CD4-positive, alpha-beta T cell treated with Interleukin-1 beta for 1 hour (primary cell): ENCODE measurements around the gene YIPF6.
"Not testable (repeated sequence)": the region's sequence is repeated elsewhere in the genome, so short reads cannot be mapped to it uniquely, and the experiment has no call there.

Source experiments
- DNase-seq, 2 donors: peaks; one replicate each; pipeline ENCODE4 v3.0.0-alpha.2; 2020 to 2022

The YIPF6 gene, protein sequence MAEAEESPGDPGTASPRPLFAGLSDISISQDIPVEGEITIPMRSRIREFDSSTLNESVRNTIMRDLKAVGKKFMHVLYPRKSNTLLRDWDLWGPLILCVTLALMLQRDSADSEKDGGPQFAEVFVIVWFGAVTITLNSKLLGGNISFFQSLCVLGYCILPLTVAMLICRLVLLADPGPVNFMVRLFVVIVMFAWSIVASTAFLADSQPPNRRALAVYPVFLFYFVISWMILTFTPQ

DNA sequence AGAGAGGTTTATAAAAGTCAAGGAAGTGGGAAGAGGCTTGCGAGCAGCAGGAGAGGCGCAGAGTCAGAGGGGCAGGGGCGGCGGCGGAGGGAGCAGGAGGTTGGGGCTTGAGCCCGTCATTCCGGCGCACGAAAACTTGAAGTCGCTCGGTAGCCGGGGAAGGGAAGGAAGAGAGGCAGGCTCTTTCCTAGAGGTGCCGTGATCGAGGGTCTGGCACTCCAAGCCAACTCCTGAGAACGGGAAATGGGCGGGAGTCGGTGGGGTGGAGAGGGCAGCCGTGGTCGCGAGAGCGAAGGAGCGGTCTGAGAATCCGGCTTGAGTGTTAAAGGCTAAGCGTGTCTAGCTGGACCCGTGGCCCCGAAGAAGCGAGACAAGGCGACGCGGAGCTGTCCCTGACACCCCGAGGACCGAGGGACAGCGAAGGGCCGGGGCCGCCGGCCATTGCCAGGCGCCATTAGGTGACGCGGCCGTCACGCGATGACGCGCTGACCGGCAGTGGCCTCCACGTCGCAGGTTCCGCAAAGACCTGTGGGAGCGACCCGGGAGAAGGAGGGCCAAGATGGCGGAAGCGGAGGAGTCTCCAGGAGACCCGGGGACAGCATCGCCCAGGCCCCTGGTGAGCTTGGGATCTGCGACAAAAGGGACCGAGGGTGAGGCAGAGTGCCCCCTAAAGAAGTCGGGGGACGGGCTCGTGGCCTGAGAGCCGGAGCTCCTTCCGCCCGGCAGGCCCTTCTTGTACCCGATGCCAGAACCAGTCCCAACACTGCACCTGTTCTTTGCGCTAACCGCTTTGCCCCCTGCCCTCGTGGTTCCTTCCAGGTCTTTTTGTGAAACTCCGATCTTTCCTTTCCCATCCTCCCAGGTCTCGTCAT, at the start of gene YIPF6:
YIPF6 (plus strand) TSS at position 544 of the 872 bp plus-strand sequence; CDS start at position 560, 16 bp downstream.
- peak; percentile 71 to 74 for DNase-seq

DNA sequence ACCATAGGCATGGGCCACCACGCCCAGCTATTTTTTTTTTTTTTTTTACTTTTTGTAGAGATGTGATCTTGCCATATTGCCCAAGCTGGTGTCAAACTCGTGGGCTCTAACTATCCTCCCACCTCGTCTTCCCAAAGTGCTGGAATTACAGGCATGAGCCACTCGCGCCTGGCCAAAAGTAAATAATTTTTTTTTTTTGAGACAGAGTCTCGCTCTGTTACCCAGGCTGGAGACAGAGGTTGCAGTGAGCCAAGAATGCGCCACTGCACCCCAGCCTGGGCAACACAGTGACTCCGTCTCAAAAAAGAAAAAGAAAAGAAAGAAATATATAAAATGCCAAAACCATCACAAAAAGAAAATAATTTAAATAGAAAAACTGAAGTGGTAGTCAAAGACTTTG, 47.1 kb upstream of the YIPF6 start:
- DNase-seq, result no peak

DNA sequence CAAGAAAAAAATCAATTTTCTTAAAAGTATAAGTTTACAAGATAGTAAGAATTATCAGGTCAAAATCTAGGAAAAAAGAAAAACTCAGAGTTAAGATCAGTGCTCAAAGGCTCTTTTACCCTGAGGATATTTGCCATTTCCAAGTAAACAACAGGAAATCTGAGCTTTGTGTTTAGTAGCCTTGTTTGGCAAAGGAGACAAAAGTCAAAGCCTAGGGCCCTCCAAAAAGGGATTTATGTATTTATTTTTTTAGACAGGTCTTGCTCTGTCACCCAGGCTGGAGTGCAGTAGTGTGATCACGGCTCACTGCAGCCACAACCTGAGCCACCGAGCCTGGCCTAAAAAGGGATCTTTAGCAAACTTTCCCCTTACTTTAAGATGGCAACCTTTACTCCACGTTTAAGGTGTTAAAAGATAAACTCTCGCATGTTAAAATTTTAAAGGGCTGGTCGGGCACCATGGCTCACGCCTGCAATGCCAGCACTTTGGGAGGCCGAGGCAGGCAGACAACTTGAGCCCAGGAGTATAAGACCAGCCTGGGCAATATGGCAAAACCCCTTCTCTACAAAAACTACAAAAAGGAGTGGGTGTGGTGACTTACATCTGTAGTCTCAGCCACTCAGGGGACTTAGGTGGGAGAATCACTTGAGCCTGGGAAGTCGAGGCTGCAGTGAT, 44.2 kb upstream of the YIPF6 start:
- no peak for DNase-seq

DNA sequence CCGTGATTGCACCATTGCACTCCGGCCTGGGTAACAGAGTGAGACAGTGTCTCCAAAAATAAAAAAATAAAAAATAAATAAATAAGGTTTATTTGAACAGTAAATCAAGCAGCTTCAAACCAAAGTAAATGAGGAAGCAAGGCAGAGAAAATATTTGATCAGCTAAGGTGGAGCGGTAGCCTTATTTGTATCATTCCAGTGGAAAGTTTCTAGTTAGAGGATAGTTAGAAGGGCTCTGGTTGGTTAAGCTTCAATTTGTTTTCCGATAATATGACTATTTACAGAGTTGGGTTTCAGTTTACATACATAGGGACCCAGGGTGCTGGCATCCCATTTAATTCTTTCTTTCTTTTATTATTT, 43.7 kb upstream of the YIPF6 start:
- no peak for DNase-seq

DNA sequence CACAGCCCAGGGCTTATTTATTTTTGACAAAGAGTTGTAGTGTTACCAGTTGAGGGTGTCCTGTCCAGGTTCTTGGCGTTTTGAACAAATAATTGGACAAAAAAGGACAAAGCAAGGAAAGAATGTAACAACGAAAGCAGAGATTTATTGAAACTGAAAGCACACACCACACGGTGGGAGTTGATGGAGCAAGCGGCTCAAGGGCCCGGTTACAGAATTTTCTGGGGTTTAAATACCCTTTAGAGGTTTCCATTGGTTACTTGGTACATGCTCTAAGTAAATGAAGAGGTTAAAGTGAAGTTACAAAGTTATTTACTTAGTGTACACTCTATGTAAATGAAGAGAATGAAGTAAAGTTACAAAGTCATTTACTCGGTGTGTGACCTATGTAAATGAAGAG, 37.8 kb upstream of the YIPF6 start:
- DNase-seq, result no peak

DNA sequence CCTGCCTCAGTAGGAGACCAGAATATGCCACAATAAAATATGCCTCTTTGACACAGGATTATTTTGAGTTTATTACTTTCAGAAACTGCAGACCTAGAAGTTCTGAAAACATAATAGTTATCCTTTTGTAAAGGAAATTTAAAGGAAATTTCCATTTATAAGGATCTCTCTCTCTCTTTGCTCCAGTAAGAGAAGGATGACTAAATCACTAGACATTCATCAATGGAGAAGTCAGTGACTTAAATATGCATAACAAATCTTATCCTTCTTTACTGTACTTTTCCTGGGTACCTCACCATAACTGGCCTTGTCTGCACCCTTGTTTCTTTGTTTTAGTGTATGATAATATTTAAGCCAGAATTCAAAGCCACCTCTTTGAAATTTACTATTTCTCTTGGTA, 37.3 kb upstream of the YIPF6 start:
- DNase-seq, result no peak

DNA sequence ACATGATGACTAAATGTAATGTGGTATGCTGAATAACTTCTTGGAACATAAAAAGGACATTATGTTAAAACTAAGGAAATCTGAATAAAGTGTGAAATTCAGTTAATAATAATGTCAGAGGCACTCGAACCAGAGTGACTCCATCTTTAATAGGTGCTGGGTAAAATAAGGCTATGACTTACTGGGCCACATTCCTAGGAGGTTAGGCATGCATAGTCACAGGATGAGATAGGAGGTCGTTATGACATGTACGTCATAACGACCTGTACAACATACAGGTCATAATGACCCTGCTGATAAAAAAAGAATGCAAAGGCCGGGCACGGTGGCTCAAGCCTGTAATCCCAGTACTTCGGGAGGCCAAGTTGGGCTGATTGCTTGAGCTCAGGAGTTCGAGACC, 36.7 kb upstream of the YIPF6 start:
- no peak for DNase-seq

DNA sequence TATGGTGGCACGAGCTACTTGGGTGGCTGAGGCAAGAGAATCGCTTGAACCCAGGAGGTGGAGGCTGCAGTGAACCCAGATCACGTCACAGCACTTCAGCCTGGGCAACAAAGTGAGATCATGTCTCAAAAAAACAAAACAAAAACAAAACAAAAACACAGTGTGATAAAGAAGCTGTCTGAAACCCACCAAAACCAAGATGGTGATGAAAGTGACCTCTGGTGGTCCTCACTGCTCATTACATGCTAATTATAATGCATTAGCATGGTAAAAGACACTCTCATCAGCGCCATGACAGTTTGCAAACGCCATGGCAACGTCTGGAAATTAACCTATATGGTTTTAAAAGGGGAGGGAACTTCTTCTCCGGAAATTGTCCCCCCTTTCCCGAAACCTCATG, 36.2 kb upstream of the YIPF6 start:
- DNase-seq, result peak in 1 of 2 donors; percentile 34

DNA sequence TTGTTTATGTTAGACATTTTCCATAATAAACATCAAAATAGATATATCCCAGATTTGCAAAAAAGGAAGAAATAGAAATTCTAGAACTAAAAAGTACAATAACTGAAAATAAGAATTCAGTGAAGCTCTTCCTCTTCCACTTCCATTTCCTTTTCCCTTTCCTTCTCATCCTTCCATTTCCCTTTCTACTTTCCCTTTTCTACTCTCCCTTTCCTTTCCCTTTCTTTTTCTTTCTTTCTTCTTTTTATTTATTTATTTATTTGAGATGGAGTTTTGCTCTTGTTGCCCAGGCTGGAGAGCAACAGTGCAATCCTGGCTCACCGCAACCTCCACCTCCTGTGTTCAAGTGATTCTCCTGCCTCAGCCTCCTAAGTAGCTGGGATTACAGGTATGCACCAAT, 35.0 kb upstream of the YIPF6 start:
- DNase-seq, result no peak

DNA sequence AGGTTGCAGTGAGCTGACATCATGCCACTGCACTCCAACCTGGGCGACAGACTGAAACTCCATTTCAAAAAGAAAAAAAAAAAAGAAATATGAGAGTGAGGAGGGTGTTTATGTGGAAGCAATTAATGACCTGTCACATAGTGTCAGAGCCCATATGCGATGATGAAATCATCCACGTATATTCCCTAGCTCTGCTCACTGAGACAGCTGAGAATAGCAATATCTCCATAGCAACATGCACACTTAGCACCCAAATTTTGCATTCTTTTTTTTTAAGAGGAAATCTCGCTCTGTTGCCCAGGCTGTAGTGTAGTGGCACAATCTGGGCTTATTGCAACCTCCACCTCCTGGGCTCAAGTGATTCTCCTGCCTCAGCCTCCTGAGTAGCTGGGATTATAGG, 34.1 kb upstream of the YIPF6 start:
- DNase-seq, result no peak

DNA sequence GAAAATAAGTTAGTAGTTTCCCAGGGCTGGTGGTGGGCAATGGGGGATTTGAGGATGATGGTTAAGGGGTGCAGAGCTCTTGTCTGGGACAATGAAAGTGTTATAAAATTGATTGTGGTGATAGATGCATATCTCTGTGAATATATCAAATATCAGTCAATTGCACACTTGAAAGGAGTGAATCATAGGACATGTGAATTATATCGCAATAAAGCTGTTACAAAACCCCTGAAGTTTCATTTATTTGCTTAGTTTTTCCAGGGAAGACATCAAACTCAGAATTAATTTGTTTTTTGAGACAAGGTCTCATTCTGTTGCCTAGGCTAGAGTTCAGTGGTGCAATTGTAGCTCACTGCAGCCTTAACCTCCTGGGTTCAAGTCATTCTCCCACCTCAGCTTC, 17.9 kb upstream of the YIPF6 start:
- DNase-seq, result no peak

DNA sequence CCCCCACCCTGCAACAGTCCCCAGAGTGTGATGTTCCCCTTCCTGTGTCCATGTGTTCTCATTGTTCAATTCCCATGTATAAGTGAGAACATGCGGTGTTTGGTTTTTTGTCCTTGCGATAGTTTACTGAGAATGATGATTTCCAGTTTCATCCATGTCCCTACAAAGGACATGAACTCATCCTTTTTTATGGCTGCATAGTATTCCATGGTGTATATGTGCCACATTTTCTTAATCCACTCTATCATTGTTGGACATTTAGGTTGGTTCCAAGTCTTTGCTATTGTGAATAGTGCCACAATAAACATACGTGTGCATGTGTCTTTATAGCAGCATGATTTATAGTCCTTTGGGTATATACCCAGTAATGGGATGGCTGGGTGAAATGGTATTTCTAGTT, 12.7 kb upstream of the YIPF6 start:
- not testable (repeated sequence) for DNase-seq

DNA sequence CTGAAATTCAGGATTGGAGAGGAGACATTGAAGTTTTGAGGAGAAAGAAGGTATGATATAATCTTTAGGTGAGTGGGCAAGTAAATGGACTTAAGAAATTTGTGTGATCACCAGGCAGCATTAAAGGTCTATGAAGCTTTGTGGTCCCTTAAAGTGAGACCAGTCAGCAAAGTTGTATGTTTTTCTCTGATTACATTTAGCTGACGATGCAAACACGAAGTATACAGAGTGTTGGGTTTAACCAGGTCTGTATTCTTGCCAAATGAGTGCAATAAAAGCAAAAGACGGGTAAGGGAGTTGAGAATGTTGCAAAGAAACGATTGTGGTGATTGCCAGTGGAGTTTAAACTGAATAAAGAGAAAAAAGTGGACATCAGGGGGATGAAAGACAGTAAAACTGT, 11.6 kb upstream of the YIPF6 start:
- no peak for DNase-seq

DNA sequence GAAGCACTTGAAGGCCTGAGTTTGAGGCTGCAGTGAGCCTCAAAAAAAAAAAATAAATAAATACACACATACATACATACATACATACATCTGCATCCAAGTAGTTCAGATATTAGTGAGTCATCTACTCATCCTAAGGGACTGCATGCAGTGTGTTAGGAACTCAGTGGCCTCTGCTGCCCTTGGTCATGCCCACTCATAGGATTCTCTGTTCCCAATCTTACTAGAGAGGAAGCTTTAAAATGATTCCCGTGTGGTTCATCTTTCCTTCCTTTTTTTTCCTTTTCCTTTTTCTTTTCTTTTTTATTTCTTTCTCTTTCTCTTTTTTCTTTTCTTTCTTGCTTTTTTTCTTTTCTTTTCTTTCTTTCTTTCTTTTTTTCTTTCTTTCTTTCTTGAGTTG, 10.9 kb upstream of the YIPF6 start:
- DNase-seq, result no peak

DNA sequence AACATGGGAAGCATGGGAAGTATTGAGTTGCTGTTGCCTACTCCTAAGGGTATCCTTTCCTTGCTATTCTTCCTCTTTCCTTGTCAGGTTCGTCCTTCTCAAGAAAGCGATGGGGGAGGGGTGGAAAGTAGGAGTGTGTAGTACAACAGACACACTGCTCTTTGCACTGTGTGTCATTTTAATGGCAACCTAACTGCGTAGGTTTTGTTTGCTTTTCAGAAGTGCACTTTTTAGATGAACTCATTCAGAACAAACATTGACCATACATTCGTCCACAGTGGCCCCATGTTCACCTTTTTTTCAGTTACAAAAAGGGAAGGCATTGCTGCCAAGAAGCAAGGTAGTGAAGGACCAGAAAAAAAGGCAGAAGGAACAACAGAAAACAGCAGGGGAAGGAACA, 10.2 kb upstream of the YIPF6 start:
- no peak for DNase-seq

DNA sequence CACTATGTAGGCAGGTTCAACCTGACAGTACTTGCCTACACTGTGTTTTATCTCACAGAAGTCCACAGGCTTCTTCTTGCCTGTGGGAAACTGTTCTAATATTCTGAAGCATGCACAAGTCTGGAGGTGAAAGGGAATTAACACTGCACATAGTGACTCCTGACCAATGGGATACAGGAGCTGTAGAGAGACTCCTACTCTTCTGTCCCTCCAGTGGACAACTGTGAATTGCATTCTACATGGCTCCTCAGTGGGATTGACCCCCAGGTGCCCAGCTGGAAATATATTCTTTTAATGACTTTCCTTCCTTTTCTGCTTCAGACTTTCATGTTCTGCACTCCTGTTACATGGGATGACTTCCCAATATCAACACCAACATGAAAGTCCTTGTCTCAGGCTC, 8.2 kb upstream of the YIPF6 start:
- no peak for DNase-seq

DNA sequence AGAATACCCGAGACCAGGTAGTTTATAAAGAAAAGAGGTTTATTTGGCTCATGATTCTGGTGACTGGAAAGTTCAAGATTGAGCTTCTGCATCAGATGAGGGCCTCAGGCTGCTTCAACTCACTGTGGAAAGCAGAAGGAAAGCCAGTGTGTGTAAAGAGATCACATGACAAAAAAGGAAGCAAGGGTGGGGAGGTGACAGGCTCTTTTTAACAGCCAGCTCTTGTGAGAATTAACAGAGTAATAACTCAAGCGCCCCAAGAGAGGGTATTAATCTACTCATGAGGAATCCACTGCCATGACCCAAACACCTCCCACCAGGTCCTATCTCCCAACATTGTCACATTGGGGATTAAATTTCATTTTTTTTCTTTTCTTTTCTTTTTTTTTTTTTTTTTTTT, 6.3 kb upstream of the YIPF6 start:
- no peak for DNase-seq

DNA sequence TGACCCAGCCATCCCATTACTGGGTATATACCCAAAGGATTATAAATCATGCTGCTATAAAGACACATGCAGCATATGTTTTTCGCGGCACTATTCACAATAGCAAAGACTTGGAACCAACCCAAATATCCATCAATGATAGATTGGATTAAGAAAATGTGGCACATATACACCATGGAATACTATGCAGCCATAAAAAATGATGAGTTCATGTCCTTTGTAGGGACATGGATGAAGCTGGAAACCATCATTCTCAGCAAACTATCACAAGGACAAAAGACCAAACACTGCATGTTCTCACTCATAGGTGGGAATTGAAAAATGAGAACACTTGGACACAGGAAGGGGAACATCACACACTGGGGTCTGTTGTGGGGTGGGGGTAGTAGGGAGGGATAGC, 5.1 kb upstream of the YIPF6 start:
- not testable (repeated sequence) for DNase-seq

DNA sequence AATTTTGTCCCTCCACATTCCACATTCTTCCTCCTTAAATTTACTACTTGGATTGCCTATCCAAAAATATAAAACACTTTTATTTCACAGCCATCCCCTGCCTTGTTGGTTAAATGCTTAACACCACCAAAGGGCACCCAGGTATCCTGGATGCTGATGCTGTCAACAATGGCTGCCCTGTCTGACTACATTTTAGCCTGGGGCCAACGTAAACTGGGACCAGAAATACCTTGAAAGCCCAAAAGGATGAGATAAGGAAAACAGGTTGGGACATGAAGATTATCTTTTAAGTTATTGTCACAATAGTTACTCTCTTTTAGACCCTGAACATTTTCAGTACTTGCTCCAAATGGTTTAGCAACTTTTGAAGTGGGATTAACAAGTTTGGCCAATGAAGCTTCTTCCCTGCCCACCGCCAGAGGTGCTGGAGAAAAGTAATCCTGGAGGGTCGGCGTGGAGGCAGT, 775 bp upstream of the YIPF6 start:
- peak in 1 of 2 donors; percentile 18 for DNase-seq

DNA sequence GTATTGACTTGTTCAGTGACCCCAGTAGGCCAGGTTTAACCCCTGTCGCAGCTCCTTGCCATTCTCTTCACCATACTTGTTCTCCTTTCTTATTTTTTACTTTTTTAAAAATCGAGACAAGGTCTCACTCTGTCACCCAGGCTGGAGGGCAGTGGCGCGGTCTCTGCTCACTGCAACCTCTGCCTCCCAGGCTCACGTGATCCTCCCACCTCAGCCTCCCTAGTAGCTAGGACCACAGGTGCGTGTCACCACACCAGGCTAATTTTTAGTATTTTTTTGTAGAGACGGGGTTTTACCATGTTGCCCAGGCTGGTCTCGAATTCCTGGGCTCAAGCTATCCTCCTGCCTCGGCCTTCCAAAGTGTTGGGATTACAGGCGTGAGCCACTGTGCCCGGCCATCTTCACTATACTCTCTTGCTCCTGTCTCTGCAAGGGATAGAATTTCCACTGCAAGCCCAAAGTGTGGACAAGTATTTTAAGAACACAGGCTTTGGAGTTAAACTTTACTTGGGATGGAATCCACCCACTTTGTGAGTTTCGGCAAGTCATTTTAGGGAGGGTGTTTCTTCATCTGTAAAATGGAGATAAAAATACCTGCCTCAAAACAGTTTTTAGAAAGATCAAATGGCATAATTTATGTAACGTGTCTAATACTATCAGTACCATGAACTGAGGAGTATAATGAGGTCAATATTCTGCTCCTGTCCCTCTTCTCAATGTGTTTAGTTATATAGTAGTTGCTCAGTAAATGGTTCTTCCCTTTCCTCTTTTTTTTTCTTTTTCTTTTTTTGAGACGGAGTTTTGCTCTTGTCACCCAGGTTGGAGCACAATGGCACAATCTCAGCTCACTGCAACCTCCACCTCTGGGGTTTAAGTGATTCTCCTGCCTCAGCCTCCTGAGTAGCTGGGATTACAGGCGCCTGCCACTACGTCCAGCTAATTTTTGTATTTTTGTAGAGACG, 973 bp downstream of the YIPF6 start:
- no peak for DNase-seq

DNA sequence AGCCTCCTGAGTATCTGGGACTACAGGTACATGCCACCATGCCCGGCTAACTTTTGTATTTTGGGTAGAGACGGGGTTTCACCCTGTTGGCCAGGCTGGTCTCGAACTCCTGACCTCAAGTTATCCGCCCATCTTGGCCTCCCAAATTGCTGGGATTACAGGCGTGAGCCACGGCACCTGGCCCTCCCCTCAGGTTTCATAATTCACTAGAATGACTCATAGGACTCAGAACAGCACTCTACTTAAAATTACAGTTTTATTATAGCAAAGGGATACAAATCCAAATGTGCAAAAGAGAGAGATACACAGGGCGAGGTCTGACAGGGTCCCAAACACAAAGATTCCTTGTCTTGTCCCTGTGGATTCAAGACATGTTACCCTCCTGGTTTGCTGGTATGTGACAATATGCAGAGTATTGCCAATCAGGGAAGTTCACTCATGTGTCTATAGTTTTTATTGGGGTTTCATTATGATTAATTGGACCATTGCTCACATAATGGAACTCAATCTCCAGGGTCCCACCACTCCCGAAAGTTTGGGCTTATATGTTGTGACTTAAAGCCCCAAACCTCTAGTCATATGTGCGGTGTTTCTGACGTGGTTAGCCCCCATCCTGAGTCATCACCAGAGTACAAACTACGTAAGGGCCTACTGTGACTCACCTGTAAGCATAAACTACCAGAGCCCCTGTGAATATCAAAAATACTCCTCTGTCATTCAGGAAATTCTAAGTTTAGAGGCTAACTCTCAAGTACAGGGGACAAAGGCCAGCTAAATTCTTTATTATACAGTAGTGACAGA, 5.2 kb downstream of the YIPF6 start:
- DNase-seq, result peak in 1 of 2 donors; percentile 17

DNA sequence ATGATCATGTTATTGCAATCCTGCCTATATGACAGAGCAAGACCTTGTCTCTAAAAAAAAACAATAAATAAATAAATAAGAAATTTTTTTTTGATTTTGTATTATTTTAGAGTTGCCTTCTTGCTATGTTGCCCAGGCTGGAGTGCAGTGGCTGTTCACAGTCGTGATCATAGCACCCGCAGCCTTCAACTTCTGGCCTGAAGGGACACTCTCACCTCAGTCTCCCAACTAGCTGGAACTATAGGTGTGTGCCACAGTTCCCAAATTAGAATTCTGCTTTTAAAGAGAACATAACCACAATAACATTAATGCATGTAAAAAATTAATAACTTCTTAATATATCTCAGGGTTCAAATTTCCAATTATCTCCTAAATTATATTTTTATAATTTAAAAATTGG, 7.8 kb downstream of the YIPF6 start:
- DNase-seq, result no peak
